ENCODE measurements around the gene ANKRD10. TPM values are rescaled to one million over a fixed set of nuclear protein-coding genes. Genes with fewer than 3 reads are reported as not detected.

ANKRD10 gene
- total RNA-seq, 1 donor from 2014 or later, result 54.9 TPM

DNA sequence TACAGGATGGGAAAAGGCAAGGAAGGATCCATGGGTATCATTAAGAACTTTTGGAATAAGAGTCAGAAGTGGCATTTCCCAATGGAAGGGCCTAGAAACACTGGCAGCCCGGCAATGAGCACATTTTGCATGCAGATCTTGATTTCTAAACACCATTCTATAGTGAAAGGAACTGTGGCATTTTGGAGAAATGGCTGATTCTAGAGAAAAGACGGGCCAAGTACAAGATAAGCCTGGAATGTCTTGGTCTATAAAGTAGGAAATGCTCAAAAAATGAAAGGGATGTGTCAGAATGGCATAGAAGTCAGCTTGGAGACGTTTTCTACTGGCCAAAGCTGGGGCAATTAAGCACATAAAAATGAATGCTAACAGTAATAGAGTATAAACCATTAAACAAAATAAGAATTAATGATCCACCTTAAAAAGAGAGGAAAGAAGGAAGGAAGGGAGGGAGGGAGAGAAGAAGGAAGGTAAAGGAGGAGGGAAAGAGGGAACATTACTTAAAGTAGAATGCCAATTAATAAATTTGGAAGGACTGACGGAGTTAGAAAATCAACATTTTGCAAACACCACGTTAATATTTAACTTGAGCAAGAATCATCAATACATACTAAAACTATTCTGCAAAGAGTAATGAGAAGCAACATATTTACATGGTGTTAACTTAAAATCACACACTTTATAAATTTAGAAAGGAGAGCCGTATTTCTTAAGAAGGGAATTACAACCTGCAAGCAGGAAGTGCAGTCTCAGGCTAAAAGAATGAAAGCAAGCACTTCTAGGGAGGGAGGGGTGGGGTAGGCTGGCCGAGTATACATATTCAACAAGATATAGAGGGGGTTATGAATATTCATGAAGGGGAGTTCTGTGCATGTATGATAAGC is 78.9 kb downstream of the ANKRD10 start:
- no peak for DNase-seq (ENCODE audit: low read depth)
- H3K4me3 ChIP-seq (ENCODE audit: low read depth, low read length), result no peak overlapping the region

DNA sequence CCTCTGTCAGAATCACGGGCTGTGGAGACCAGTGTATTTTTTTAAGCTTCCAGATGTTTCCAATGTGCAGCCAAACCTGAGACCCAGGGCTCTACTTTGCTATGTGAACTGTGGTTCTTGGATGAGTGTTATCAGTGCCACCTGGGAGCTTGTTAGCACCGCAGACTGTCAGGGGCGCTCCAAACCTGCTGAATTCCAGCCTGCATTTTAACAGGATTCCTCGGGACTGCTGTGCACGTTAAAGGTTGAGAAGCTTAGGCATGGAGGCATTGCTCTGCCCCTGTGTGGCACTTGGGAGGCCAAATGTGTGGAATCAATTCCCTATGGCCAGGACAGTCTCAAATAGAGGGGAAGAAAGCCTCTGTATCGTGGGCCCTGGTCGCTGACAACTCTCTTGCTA is 80.3 kb downstream of the ANKRD10 start:
- no peak for TF ChIP-seq CTCF (conservative IDR thresholded peaks at IDR 0.05; ENCODE audit: low read depth, low read length)
- no peak overlapping the region for H3K4me3 ChIP-seq (ENCODE audit: low read depth, low read length)
- DNase-seq (ENCODE audit: low read depth), result no peak

More for the DNA sequence above, 78.9 kb downstream of the ANKRD10 start:
- TF ChIP-seq CTCF (conservative IDR thresholded peaks at IDR 0.05; ENCODE audit: low read depth, low read length), result no peak

- DNase-seq (ENCODE audit: low read depth), result no peak
- no peak overlapping the region for H3K4me3 ChIP-seq (ENCODE audit: low read depth, low read length)
- TF ChIP-seq CTCF (conservative IDR thresholded peaks at IDR 0.05; ENCODE audit: low read depth, low read length), result no peak
These were observed 82.3 kb downstream of the ANKRD10 start for GRCh38 chr13:110832531-110832930.

GRCh38 chr13:110832205-110832479 is 82.7 kb downstream of the ANKRD10 start:
- TF ChIP-seq CTCF (conservative IDR thresholded peaks at IDR 0.05; ENCODE audit: low read depth, low read length), result no peak
- no peak overlapping the region for H3K4me3 ChIP-seq (ENCODE audit: low read depth, low read length)
- no peak for DNase-seq (ENCODE audit: low read depth)

DNA sequence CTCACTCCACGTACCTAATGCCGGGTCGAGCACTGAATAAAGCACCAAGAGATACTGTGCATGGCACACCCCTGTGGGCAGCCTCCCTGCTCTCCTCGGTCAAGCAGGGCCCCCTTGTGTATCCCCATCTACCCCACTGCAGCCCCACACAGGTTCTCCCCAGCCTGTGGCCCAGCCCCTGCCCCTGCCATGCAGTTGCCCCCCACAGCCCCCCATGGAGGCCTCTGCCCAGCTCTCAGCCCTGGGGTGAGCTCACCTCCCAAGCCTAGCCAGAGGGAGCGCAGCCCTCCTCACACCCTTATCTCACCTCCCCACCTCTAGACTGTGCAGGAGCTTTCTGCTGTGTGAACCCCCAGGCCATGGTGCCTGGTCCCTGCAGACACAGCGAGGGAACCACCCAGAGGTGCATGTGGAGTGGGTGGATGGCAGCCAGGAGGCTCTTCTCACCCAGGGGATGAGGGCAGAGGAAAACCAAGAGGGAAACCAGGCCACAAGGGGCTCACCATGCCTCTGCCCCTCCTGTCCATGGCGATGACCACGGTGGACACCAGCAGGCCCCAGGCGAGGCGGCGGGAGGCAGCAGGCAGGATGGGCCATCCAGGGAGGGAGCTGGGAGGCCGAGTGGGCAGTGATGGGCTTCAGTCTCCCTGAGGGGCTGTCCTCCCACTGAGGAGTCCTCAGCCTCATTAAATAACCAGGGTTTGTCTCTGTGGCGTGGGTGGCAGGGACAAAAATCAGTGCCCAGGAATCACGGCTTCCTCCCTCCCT is 83.2 kb downstream of the ANKRD10 start:
- DNase-seq (ENCODE audit: low read depth), result no peak
- no peak for TF ChIP-seq CTCF (conservative IDR thresholded peaks at IDR 0.05; ENCODE audit: low read depth, low read length)
- no peak overlapping the region for H3K4me3 ChIP-seq (ENCODE audit: low read depth, low read length)

DNA sequence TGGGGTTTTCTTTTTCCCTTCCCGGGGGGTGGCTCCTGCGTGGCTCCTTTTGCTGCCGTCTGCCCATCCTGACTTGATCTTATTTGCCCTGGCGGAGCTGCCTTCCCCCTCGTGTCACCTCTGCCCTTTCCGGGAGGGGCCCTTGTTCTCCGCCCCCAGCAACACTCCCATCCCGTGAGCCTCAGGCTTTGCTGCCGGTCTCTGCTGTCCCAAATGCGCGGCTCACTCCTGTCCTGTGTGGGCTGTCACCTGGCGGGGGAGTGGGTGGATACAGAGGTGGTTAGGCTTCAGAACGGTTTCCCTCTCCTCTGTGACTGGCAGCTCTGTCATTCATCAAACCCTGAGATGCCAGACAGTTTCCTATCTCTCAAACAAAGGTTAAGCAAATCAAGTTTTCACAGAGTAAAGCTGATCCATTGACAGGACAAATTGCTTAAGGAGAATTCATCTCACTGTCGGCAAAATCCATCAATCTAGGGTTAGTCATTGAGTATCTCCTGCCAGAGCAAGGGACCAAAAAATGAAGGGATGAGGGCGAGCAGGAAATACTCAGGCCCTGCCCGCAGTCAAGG is 84.0 kb downstream of the ANKRD10 start:
- H3K4me3 ChIP-seq (ENCODE audit: low read depth, low read length), result no peak overlapping the region
- DNase-seq (ENCODE audit: low read depth), result no peak
- no peak for TF ChIP-seq CTCF (conservative IDR thresholded peaks at IDR 0.05; ENCODE audit: low read depth, low read length)

All from epithelial cell of proximal tubule (primary cell).